ENCODE results near the gene CNTNAP5.

The CNTNAP5 gene

DNA sequence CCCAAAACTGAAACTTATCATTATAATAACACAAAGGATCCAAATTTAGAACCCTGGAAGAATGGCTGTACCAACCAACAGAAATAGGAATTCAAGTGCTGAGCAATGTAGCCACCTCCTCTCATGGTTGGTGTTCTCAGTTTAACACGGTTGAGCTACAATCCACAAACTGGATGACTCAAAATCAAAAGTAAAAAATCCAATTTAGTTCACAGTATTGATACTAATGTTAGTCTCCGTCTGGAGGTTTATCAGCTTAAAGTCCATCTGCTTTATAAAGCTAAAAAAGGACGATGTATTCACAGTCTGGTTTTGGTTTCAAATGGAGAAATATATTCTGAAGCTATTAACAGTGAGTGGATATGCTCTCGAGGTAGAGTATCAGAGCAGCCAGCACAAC lies 40.5 kb downstream of the CNTNAP5 start:
- Histone ChIP-seq H3K4me1 (ENCODE audit: control insufficient read depth, insufficient read depth, low read length) (no peaks in the 10 kb centered on the region), H3K4me2 (ENCODE audit: low read length) (no peak overlapping the region), H3K9me3 (replicated peaks; ENCODE audit: low read length) (peaks cover 22% of the 10 kb centered on the region), H3K9ac (ENCODE audit: low read depth, low read length) (no peak overlapping the region), H3K36me3 (ENCODE audit: insufficient read depth, low read length) (no peaks in the 10 kb centered on the region), H3K4me3 (ENCODE audit: low read length) (no peak overlapping the region), H3K27me3 (ENCODE audit: control insufficient read depth, insufficient read depth, low read length) (no peaks in the 10 kb centered on the region)

DNA sequence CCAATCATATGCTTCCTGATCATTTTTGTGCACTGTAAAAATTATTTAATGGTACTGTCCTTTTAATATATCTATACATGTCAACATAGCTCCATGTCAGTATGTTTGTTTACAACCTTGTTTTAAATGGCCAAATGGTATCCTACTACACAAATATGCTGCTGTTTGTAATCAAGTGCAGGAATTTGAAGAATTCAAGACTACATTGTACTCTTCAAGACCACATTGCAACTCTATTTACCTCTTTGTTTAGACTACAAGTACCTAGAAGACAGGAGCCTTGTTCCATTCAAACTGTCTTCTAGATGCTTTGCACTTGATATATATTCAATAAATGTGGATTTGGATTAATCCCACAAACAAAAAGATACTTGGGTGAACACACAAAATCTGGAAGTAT lies 41.7 kb downstream of the CNTNAP5 start:
- Histone ChIP-seq H3K4me2 (ENCODE audit: low read length) (no peak overlapping the region), H3K27me3 (ENCODE audit: control insufficient read depth, insufficient read depth, low read length) (no peaks in the 10 kb centered on the region), H3K9me3 (replicated peaks; ENCODE audit: low read length) (peaks cover 19% of the 10 kb centered on the region), H3K4me1 (ENCODE audit: control insufficient read depth, insufficient read depth, low read length) (no peaks in the 10 kb centered on the region), H3K36me3 (ENCODE audit: insufficient read depth, low read length) (no peaks in the 10 kb centered on the region), H3K9ac (ENCODE audit: low read depth, low read length) (no peak overlapping the region), H3K4me3 (ENCODE audit: low read length) (no peak overlapping the region)

DNA sequence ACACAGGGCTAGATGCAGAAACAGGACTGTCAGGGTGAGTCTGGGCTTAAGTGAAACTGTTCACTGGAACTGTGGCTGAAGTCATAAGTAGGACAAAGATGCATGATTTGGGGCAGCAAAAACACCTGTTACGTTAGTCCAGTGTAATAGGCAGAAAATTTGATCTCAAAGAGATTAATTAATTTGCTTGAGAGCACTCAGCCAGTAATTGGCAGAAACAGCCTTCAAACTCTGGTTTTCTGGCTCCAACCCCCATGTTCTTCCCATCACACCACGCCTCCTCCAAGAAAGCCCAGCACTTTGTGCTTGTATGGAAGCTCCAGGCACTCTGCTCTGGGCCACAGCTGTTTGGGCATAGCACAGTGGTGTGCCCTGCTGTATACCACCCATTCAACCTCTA lies 54.0 kb downstream of the CNTNAP5 start:
- H3K36me3 ChIP-seq (ENCODE audit: insufficient read depth, low read length), result no peaks in the 10 kb centered on the region
- H3K9ac ChIP-seq (ENCODE audit: low read depth, low read length), result no peak overlapping the region
- H3K4me2 ChIP-seq (ENCODE audit: low read length), result no peak overlapping the region
- H3K9me3 ChIP-seq (replicated peaks; ENCODE audit: low read length), result no peaks in the 10 kb centered on the region
- no peaks in the 10 kb centered on the region for H3K4me1 ChIP-seq (ENCODE audit: control insufficient read depth, insufficient read depth, low read length)
- H3K4me3 ChIP-seq (ENCODE audit: low read length), result no peak overlapping the region
- H3K27me3 ChIP-seq (ENCODE audit: control insufficient read depth, insufficient read depth, low read length), result no peaks in the 10 kb centered on the region

DNA sequence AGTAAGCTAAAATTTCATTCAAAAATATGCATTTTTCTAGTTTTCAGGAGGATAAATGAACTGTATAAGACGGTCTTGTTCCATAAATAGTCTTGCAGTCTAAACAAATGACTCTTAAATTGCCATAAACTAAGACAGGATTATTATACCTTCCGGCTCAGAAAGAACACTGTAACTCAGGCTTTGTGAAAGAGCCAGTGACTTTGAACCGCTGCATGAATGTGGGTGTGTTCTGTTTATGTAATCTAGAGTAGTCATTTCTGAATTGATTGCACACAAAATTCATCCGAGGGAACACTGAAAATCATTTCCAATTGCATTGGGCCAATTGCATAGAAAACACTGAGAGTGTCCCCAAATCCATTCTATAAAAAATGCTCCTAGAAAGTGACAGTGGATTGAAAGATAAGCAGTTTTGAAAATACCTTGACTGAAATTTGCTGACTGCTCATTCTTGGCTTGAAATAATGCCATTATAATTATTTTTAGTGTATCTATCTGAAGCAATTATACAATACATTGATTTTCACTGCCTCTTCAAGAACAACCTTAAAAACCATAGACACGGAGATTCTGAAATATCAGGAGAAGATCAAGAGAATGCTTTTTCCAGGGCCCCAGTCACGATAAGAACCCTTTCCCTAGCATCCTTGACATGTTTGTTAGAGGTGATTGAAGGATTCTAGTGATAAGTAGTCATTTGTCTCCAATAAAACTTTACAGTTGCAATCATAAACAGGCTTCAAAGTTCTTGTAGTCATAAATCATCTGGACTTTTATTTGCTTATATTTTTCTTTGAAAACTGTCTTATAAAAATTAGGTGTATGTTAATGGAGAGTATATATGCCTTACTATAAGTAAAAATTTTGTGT lies 55.4 kb downstream of the CNTNAP5 start:
- Histone ChIP-seq H3K36me3 (ENCODE audit: insufficient read depth, low read length) (no peaks in the 10 kb centered on the region), H3K4me1 (ENCODE audit: control insufficient read depth, insufficient read depth, low read length) (no peaks in the 10 kb centered on the region), H3K4me3 (ENCODE audit: low read length) (no peak overlapping the region), H3K4me2 (ENCODE audit: low read length) (no peak overlapping the region), H3K9me3 (replicated peaks; ENCODE audit: low read length) (no peaks in the 10 kb centered on the region), H3K27me3 (ENCODE audit: control insufficient read depth, insufficient read depth, low read length) (no peaks in the 10 kb centered on the region), H3K9ac (ENCODE audit: low read depth, low read length) (no peak overlapping the region)

DNA sequence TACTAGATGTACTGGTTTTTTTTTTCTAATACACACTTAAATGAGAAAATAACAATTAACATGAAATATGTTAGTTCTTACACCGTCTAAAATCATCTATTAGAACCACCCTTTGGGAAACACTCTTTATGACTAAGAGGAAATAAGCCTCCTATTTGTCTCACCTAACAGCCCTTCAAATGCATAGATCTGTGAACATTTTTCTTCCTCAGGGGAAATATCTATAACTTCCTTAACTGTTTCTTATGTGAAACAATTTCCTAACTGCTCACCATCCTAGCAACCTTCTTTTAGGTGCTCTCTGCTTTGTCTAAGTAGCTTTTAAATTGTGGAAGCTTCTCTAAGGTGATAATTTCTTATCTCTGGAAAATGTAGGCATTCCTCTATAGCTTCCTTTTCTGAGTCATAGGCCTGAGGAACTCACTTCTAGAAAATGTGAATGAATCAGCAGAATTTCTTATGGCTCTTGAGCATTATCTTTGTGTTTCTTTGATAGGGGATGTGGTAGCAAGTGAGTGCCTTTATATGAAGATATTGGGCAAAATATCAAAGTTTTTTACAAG lies 56.1 kb downstream of the CNTNAP5 start:
- no peaks in the 10 kb centered on the region for H3K36me3 ChIP-seq (ENCODE audit: insufficient read depth, low read length)
- H3K4me1 ChIP-seq (ENCODE audit: control insufficient read depth, insufficient read depth, low read length), result no peaks in the 10 kb centered on the region
- H3K4me3 ChIP-seq (ENCODE audit: low read length), result no peak overlapping the region
- no peaks in the 10 kb centered on the region for H3K27me3 ChIP-seq (ENCODE audit: control insufficient read depth, insufficient read depth, low read length)
- no peaks in the 10 kb centered on the region for H3K9me3 ChIP-seq (replicated peaks; ENCODE audit: low read length)
- no peak overlapping the region for H3K4me2 ChIP-seq (ENCODE audit: low read length)
- H3K9ac ChIP-seq (ENCODE audit: low read depth, low read length), result no peak overlapping the region

DNA sequence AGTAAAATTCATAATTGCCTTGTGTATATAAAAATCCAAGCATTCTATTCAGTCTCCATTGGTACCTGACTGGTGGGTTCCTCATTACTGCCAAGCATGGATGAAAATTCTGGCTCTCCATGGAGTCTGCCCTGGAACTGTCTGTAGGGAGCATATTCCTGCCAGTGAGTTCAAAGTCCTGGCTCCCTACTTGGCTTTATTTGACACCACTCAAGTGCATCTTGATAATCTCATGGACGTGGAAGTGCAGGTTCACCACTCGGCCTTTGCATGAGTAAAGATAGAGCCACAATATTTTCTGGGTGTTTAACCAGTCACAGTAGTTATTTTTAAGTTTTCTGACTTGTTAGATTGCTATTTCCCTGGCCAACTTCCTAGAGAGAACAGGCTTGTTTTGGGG lies 63.5 kb downstream of the CNTNAP5 start:
- no peaks in the 10 kb centered on the region for H3K27me3 ChIP-seq (ENCODE audit: control insufficient read depth, insufficient read depth, low read length)
- H3K4me1 ChIP-seq (ENCODE audit: control insufficient read depth, insufficient read depth, low read length), result no peaks in the 10 kb centered on the region
- no peak overlapping the region for H3K4me3 ChIP-seq (ENCODE audit: low read length)
- no peaks in the 10 kb centered on the region for H3K9me3 ChIP-seq (replicated peaks; ENCODE audit: low read length)
- H3K4me2 ChIP-seq (ENCODE audit: low read length), result no peak overlapping the region
- H3K36me3 ChIP-seq (ENCODE audit: insufficient read depth, low read length), result no peaks in the 10 kb centered on the region
- H3K9ac ChIP-seq (ENCODE audit: low read depth, low read length), result no peak overlapping the region

DNA sequence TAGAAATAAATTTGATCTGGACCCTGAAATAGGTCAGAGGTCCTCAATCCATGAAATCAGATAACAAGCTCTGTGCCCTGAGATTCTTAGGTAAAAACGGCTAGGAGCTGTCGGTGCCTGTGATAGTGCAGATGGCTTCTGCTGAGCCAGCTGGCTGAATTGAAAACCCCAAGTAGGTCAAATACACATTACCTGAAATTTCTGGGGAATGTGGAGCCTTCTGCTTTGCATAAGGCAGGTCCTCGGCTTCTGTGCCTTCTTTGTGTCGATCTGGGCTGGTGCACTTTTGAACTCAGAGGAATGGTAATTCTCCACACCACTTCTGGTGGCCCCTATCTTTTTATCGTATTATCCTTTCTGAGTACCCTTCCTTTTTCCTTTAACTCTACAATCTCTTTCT lies 66.6 kb downstream of the CNTNAP5 start:
- no peak overlapping the region for H3K4me2 ChIP-seq (ENCODE audit: low read length)
- no peaks in the 10 kb centered on the region for H3K36me3 ChIP-seq (ENCODE audit: insufficient read depth, low read length)
- peaks cover 6% of the 10 kb centered on the region for H3K9me3 ChIP-seq (replicated peaks; ENCODE audit: low read length)
- no peaks in the 10 kb centered on the region for H3K27me3 ChIP-seq (ENCODE audit: control insufficient read depth, insufficient read depth, low read length)
- H3K9ac ChIP-seq (ENCODE audit: low read depth, low read length), result no peak overlapping the region
- H3K4me3 ChIP-seq (ENCODE audit: low read length), result no peak overlapping the region
- H3K4me1 ChIP-seq (ENCODE audit: control insufficient read depth, insufficient read depth, low read length), result no peaks in the 10 kb centered on the region

DNA sequence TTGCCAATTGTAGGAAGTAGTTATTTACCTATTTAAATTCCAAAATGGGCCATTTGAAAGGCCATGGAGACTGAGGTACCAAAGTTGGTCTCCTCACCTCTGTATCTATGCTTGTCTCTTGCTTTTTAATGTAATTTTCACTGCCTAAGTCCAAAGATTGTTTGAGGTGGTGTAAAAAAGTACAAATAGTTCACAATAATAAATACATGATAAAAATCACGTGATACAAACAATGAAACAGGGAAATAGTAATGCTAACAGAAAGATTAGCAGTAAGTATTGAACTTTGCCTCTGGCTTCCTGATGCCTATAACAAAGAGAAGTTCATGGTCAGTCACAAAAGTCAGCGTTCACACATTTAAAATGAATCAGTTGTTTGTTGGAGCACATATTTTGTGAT lies 67.6 kb downstream of the CNTNAP5 start:
- H3K4me1 ChIP-seq (ENCODE audit: control insufficient read depth, insufficient read depth, low read length), result no peaks in the 10 kb centered on the region
- H3K27me3 ChIP-seq (ENCODE audit: control insufficient read depth, insufficient read depth, low read length), result no peaks in the 10 kb centered on the region
- no peak overlapping the region for H3K9ac ChIP-seq (ENCODE audit: low read depth, low read length)
- H3K4me3 ChIP-seq (ENCODE audit: low read length), result no peak overlapping the region
- peaks cover 6% of the 10 kb centered on the region for H3K9me3 ChIP-seq (replicated peaks; ENCODE audit: low read length)
- H3K4me2 ChIP-seq (ENCODE audit: low read length), result no peak overlapping the region
- no peaks in the 10 kb centered on the region for H3K36me3 ChIP-seq (ENCODE audit: insufficient read depth, low read length)

DNA sequence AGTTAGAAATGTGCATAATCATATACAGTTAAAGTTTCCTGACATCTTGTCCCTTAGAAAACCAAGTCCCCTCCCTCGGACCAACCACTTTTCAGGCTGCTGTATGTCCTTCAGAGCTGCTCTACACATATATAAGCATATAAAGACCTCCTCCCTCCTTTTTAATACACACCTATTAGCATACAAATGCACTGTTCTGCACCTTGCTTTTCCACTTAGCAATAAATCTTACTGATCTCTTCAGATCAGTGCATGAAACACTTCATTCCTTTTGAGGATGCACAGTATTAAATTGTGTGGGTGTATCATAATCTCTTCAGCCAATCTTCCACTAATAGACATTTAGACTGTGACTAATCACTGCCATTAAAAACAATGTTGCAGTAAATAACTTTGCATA lies 79.8 kb downstream of the CNTNAP5 start:
- no peaks in the 10 kb centered on the region for H3K4me1 ChIP-seq (ENCODE audit: control insufficient read depth, insufficient read depth, low read length)
- no peaks in the 10 kb centered on the region for H3K36me3 ChIP-seq (ENCODE audit: insufficient read depth, low read length)
- no peaks in the 10 kb centered on the region for H3K27me3 ChIP-seq (ENCODE audit: control insufficient read depth, insufficient read depth, low read length)
- no peak overlapping the region for H3K4me2 ChIP-seq (ENCODE audit: low read length)
- no peak overlapping the region for H3K9ac ChIP-seq (ENCODE audit: low read depth, low read length)
- H3K4me3 ChIP-seq (ENCODE audit: low read length), result no peak overlapping the region
- H3K9me3 ChIP-seq (replicated peaks; ENCODE audit: low read length), result peaks cover 6% of the 10 kb centered on the region

DNA sequence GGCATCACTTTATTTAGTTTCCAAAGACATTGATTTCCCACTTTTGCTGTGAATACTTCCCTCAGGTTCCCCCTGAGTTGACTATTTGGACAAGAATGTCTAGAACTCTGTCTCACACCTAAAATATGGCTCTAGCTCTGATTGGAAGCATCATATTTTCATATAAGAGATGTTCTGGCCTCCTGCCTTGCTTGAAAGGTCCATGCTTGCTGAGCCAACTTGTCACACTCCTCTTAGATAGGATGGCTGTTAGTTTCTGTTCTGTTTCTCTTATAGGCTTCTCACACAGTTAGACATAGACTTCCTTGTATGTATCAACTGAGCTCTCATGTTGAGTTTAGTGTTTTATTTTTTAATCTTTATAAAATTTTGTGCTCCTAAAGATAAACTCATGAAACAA lies 87.1 kb downstream of the CNTNAP5 start:
- Histone ChIP-seq H3K9me3 (replicated peaks; ENCODE audit: low read length) (no peaks in the 10 kb centered on the region), H3K9ac (ENCODE audit: low read depth, low read length) (no peak overlapping the region), H3K27me3 (ENCODE audit: control insufficient read depth, insufficient read depth, low read length) (no peaks in the 10 kb centered on the region), H3K36me3 (ENCODE audit: insufficient read depth, low read length) (no peaks in the 10 kb centered on the region), H3K4me1 (ENCODE audit: control insufficient read depth, insufficient read depth, low read length) (no peaks in the 10 kb centered on the region), H3K4me3 (ENCODE audit: low read length) (no peak overlapping the region), H3K4me2 (ENCODE audit: low read length) (no peak overlapping the region)

DNA sequence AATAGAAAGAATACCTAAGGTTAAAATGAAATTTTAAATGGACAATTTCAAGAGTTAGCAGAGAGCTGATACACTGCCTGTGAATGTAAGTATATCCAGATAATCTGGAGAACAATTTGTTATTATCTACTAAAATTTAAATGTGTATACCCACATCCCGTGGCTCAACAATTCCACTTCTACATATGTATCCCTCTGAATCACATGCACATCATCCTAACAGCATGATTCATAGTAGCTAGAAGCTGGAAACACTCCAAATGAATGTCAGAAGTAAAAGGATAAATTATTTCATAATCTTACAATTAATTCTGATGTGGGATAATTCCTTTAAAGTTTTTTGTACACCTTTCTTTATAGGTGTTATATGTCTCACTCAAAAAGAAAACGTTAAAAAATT lies 87.9 kb downstream of the CNTNAP5 start:
- Histone ChIP-seq H3K36me3 (ENCODE audit: insufficient read depth, low read length) (no peaks in the 10 kb centered on the region), H3K9ac (ENCODE audit: low read depth, low read length) (no peak overlapping the region), H3K4me3 (ENCODE audit: low read length) (no peak overlapping the region), H3K27me3 (ENCODE audit: control insufficient read depth, insufficient read depth, low read length) (no peaks in the 10 kb centered on the region), H3K9me3 (replicated peaks; ENCODE audit: low read length) (no peaks in the 10 kb centered on the region), H3K4me2 (ENCODE audit: low read length) (no peak overlapping the region), H3K4me1 (ENCODE audit: control insufficient read depth, insufficient read depth, low read length) (no peaks in the 10 kb centered on the region)

DNA sequence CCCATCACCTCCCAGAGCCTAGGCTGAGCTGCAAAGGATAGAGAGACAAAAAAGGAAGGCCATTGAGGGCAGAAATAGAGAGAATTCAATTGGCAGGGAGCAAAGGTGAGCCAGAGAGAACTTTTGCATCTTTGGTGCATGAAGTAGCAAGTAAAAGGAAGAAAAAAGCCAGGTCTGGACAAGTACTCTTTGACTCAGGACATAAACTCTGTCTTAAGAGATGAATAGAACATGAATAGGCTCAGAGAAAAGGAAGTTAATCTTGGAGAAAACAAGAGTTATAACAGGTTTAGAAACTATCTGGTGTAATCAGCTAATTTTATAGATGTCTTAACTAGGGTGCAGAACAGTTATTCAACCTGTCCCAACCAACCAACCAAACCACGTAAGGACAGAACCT lies 95.2 kb downstream of the CNTNAP5 start:
- Histone ChIP-seq H3K4me3 (ENCODE audit: low read length) (no peak overlapping the region), H3K9ac (ENCODE audit: low read depth, low read length) (no peak overlapping the region), H3K36me3 (ENCODE audit: insufficient read depth, low read length) (no peaks in the 10 kb centered on the region), H3K4me1 (ENCODE audit: control insufficient read depth, insufficient read depth, low read length) (no peaks in the 10 kb centered on the region), H3K27me3 (ENCODE audit: control insufficient read depth, insufficient read depth, low read length) (no peaks in the 10 kb centered on the region), H3K9me3 (replicated peaks; ENCODE audit: low read length) (peaks cover 14% of the 10 kb centered on the region), H3K4me2 (ENCODE audit: low read length) (no peak overlapping the region)
